ENCODE results near the gene FBXO24. TPM values are rescaled to one million over a fixed set of nuclear protein-coding genes. Genes with fewer than 3 reads are reported as not detected.

FBXO24 gene
- total and polyA plus RNA-seq, 2 of the 4 experiments (the other 2 are of a cell fraction) = 0.43 to 0.54 TPM

GRCh38 chr7:100571829-100572116 is 14.4 kb upstream of the FBXO24 start:
- H3K9me1 ChIP-seq (ENCODE audit: insufficient read depth, low read length) = peaks cover 4% of the 10 kb centered on the region; the same call in 1 of the 2 replicates
- no peak for ATAC-seq (ENCODE audit: low read depth)
- H4K5ac ChIP-seq (ENCODE audit: low read depth, low read length) = no peak overlapping the region
- no peak overlapping the region for H2AFZ ChIP-seq (replicated peaks; ENCODE audit: low read length, poor library complexity)
- H3K23ac ChIP-seq (ENCODE audit: low read depth, low read length) = no peak overlapping the region
- H4K91ac ChIP-seq (ENCODE audit: insufficient read depth, low read depth, low read length) = no peak overlapping the region
- no peak overlapping the region for H2BK15ac ChIP-seq (ENCODE audit: low read depth, low read length)
- H2BK20ac ChIP-seq (ENCODE audit: low read depth, low read length) = no peak overlapping the region
- H4K20me1 ChIP-seq (ENCODE audit: insufficient read depth, low read length) = no peaks in the 10 kb centered on the region
- TF ChIP-seq CHD1 (IDR thresholded peaks at IDR 0.05; ENCODE audit: low read depth, low read length) (no peak), POLR2A (IDR thresholded peaks at IDR 0.05; ENCODE audit: low read depth, low read length) (no peak), ELK1 (IDR thresholded peaks at IDR 0.05; ENCODE audit: borderline replicate concordance, low read depth, low read length) (no peak), RFX5 (IDR thresholded peaks at IDR 0.05; ENCODE audit: low read depth, low read length) (no peak), MAZ (IDR thresholded peaks at IDR 0.05; ENCODE audit: borderline replicate concordance, low read depth, low read length) (no peak), FOS (IDR thresholded peaks at IDR 0.05; ENCODE audit: low read depth, low read length) (no peak), USF2 (IDR thresholded peaks at IDR 0.05; ENCODE audit: low read depth, low read length) (no peak), CEBPB (IDR thresholded peaks at IDR 0.05; ENCODE audit: low read depth, low read length) (no peak), RCOR1 (IDR thresholded peaks at IDR 0.05; ENCODE audit: insufficient replicate concordance, low read length) (no peak), BHLHE40 (IDR thresholded peaks at IDR 0.05; ENCODE audit: low read depth, low read length) (no peak), NFE2L2 (IDR thresholded peaks at IDR 0.05; ENCODE audit: low read depth, low read length) (no peak), MXI1 (IDR thresholded peaks at IDR 0.05; ENCODE audit: borderline replicate concordance, low read depth, low read length) (no peak), SMC3 (IDR thresholded peaks at IDR 0.05; ENCODE audit: low read depth, low read length) (no peak), MAFK (IDR thresholded peaks at IDR 0.05; ENCODE audit: low read depth, low read length) (no peak), RAD21 (IDR thresholded peaks at IDR 0.05; ENCODE audit: low read length) (no peak)
- TF ChIP-seq, protein P1, sequence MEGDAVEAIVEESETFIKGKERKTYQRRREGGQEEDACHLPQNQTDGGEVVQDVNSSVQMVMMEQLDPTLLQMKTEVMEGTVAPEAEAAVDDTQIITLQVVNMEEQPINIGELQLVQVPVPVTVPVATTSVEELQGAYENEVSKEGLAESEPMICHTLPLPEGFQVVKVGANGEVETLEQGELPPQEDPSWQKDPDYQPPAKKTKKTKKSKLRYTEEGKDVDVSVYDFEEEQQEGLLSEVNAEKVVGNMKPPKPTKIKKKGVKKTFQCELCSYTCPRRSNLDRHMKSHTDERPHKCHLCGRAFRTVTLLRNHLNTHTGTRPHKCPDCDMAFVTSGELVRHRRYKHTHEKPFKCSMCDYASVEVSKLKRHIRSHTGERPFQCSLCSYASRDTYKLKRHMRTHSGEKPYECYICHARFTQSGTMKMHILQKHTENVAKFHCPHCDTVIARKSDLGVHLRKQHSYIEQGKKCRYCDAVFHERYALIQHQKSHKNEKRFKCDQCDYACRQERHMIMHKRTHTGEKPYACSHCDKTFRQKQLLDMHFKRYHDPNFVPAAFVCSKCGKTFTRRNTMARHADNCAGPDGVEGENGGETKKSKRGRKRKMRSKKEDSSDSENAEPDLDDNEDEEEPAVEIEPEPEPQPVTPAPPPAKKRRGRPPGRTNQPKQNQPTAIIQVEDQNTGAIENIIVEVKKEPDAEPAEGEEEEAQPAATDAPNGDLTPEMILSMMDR (conservative IDR thresholded peaks at IDR 0.05; ENCODE audit: low read depth, low read length) = no peak
- dilution Hi-C loops (cut with HindIII; ENCODE audit: low sequenced_read_pairs, unreplicated experiment) (no loop called here), intact Hi-C loops (cut with micrococcal nuclease) (no loop called here), in situ Hi-C loops (cut with MboI; ENCODE audit: low sequenced_read_pairs) (no loop called here)
- POLR2A ChIA-PET (ENCODE audit: unreplicated experiment) = no interaction called here
- no peak overlapping the region for H3K14ac ChIP-seq (replicated peaks; ENCODE audit: low read depth, low read length)
- H3K9ac ChIP-seq (ENCODE audit: low read depth, low read length) = no peak overlapping the region
- H3K4me1 ChIP-seq (ENCODE audit: control insufficient read depth, insufficient read depth, low read length) = peaks cover 2% of the 10 kb centered on the region; the same call in 1 of the 2 replicates
- no peak overlapping the region for H3K4me3 ChIP-seq (ENCODE audit: insufficient read depth, low read depth, low read length)
- H2BK120ac ChIP-seq (ENCODE audit: low read depth, low read length) = no peak overlapping the region
- no peak overlapping the region for H4K8ac ChIP-seq (ENCODE audit: low read depth in 2 of 2, low read length in 2 of 2)
- no CpG with 5 or more reads among the region's 2 CpGs for WGBS, 2 experiments (ENCODE audit: extremely low coverage in 2 of 2, insufficient read length in 1 of 2)
- H3K27me3 ChIP-seq (ENCODE audit: control insufficient read depth, insufficient read depth, low read length) = peaks cover 3% of the 10 kb centered on the region; the same call in 1 of the 2 replicates
- no peak overlapping the region for H3K18ac ChIP-seq (ENCODE audit: low read depth, low read length)
- 0 out of 4 replicates have a peak, but pooled peaks cover 0 to 3% of the 10 kb centered on the region in 2 experiments for H3K79me1 ChIP-seq (ENCODE audit: low read depth in 1 of 2, low read length in 2 of 2)
- H2BK5ac ChIP-seq (ENCODE audit: low read depth, low read length, poor library complexity, severe bottlenecking) = no peak overlapping the region
- DNase-seq = no peak
- no peak overlapping the region for H3K56ac ChIP-seq (ENCODE audit: extremely low read depth, insufficient read depth, low read length)
- no TSS peak for BruUV-seq (replicated peaks)
- H3K4me2 ChIP-seq (ENCODE audit: low read depth, low read length) = no peak overlapping the region
- no peaks in the 10 kb centered on the region for H3K9me3 ChIP-seq (ENCODE audit: control insufficient read depth, insufficient read depth, low read length)
- H2AK5ac ChIP-seq (ENCODE audit: low read depth, low read length) = no peak overlapping the region
- H3K4ac ChIP-seq (ENCODE audit: low read depth, low read length) = no peak overlapping the region
- no peak overlapping the region for H2AK9ac ChIP-seq (replicated peaks; ENCODE audit: low read depth, low read length, poor library complexity)
- peaks cover 25% of the 10 kb centered on the region for H3K36me3 ChIP-seq (ENCODE audit: control insufficient read depth, insufficient read depth, low read length)
- H3K27ac ChIP-seq (ENCODE audit: insufficient read depth, low read length) = no peak overlapping the region
- CTCF ChIA-PET = no interaction called here

Data from IMR-90 (cell line).